Gastroesophageal sphincter (tissue), 4 donors: ENCODE results near the gene ANHX. TPM values are rescaled to one million over a fixed set of nuclear protein-coding genes. Genes with fewer than 3 reads are reported as not detected.

Source experiments
- ATAC-seq: fragments of 150-250 bp; one replicate; pipeline ENCODE4 v1.9.1; 2016; ENCODE audit warnings: mild to moderate bottlenecking, moderate library complexity
- H3K27ac ChIP-seq, 4 donors: fragments of 200-600 bp; sonication (generic) in 3 of 4; 1 replicate in 3 of 4; 2 replicates in 1 of 4; pipeline ENCODE4 v1.5.1; 2016 to 2019
- H3K27me3 ChIP-seq: fragments of 200-600 bp; sonication (generic); one replicate; pipeline ENCODE4 v1.5.1; 2019
- H3K36me3 ChIP-seq, 2 donors: fragments of 200-600 bp; sonication (generic); one replicate each; pipeline ENCODE4 v1.5.1; 2019; ENCODE audit warnings: control low read depth in 1 of 2
- H3K4me1 ChIP-seq, 3 donors: fragments of 200-600 bp; sonication (generic); 1 replicate in 2 of 3; 2 replicates in 1 of 3; pipeline ENCODE4 v1.5.1; 2016 to 2019; ENCODE audit warnings: control low read depth in 2 of 3
- H3K4me3 ChIP-seq, 2 donors: fragments of 200-600 bp; sonication (generic); one replicate each; pipeline ENCODE4 v1.5.1; 2019; ENCODE audit warnings: mild to moderate bottlenecking in 1 of 2, moderate library complexity in 1 of 2
- H3K9me3 ChIP-seq, 3 donors: fragments of 200-600 bp; sonication (generic); one replicate each; pipeline ENCODE4 v1.5.1; 2017 to 2019; ENCODE audit warnings: control low read depth in 2 of 3
- CTCF ChIP-seq, 4 experiments: fragments of 200-600 bp in 2 of 4; fragments of 450-650 bp in 2 of 4; sonication (generic) in 1 of 4; IDR thresholded peaks; one replicate each; pipeline ENCODE4 v1.5.1; 2017 to 2019; ENCODE audit warnings: antibody characterized with exemption in 4 of 4, mild to moderate bottlenecking in 2 of 4, moderate library complexity in 2 of 4
- EP300 ChIP-seq: sonication (generic); formaldehyde crosslinking; IDR thresholded peaks from one replicate; pipeline ENCODE4 v1.6.1; 2017; ENCODE audit warnings: antibody characterized with exemption, mild to moderate bottlenecking
- POLR2A ChIP-seq, 2 donors: fragments of 450-650 bp; IDR thresholded peaks; one replicate each; pipeline ENCODE4 v1.6.1; 2017; ENCODE audit warnings: antibody characterized with exemption in 2 of 2, mild to moderate bottlenecking in 2 of 2, moderate library complexity in 1 of 2
- POLR2AphosphoS5 ChIP-seq: sonication (generic); formaldehyde crosslinking; IDR thresholded peaks from one replicate; pipeline ENCODE4 v1.6.1; 2017; ENCODE audit warnings: antibody characterized with exemption
- WGBS, 2 donors: methylation state at CpG; one replicate each; pipeline ENCODE4 v1.1.5; 2018; ENCODE audit warnings: low coverage in 1 of 2; 5-methylcytosine and 5-hydroxymethylcytosine counted together
- total RNA-seq, 4 donors: library from RNA; depleted of rRNA; stranded (reverse); fragments of >200 nt; gene quantifications; one replicate each; pipeline ENCODE4 v1.1.0, GENCODE V29; 2016

ANHX gene
- total RNA-seq, 4 donors from 2014 or later = not detected

- Histone ChIP-seq H3K27me3 (peaks cover 48% of the 10 kb centered on the region), H3K4me1 (no peaks in the 10 kb centered on the region), H3K4me3 (no peak overlapping the region), H3K9me3 (peaks cover 0 to 31% (median 0%) of the 10 kb centered on the region in 3 donors), H3K27ac (no peak overlapping the region), H3K36me3 (no peaks in the 10 kb centered on the region)
- no peak for ATAC-seq
- WGBS, 2 donors = 88 to 100% methylated on average over 1 to 2 of the region's 12 CpGs
- TF ChIP-seq POLR2A (IDR thresholded peaks at IDR 0.05) (no peak), CTCF (IDR thresholded peaks at IDR 0.05) (no peak), POLR2AphosphoS5 (no peak), EP300 (no peak)
These were observed 879 bp upstream of the ANHX start for GRCh38 chr12:133236556-133236955.

- H3K36me3 ChIP-seq = no peaks in the 10 kb centered on the region
- peaks cover 46% of the 10 kb centered on the region for H3K27me3 ChIP-seq
- no peak overlapping the region for H3K27ac ChIP-seq
- peaks cover 0 to 35% (median 0%) of the 10 kb centered on the region in 3 donors for H3K9me3 ChIP-seq
- ATAC-seq = no peak
- TF ChIP-seq POLR2AphosphoS5 = no peak
- no peak for TF ChIP-seq CTCF (IDR thresholded peaks at IDR 0.05)
- no peak for TF ChIP-seq POLR2A (IDR thresholded peaks at IDR 0.05)
- TF ChIP-seq EP300 = no peak
- H3K4me3 ChIP-seq = no peak overlapping the region
- H3K4me1 ChIP-seq = no peaks in the 10 kb centered on the region
- 90% methylated on average over 2 of the region's 44 CpGs; no CpG with 5 or more reads in 1 of the 2 donors for WGBS, 2 donors
These were observed 467 bp upstream of the ANHX start for GRCh38 chr12:133236144-133236543.

GRCh38 chr12:133234971-133235370 is 706 bp downstream of the ANHX start:
- Histone ChIP-seq H3K9me3 (peaks cover 0 to 35% (median 0%) of the 10 kb centered on the region in 3 donors), H3K36me3 (no peaks in the 10 kb centered on the region), H3K4me1 (no peaks in the 10 kb centered on the region), H3K27ac (no peak overlapping the region), H3K4me3 (no peak overlapping the region), H3K27me3 (peaks cover 38% of the 10 kb centered on the region)
- no peak for ATAC-seq
- WGBS, 2 donors = no CpG with 5 or more reads among the region's 20 CpGs
- TF ChIP-seq POLR2AphosphoS5 (no peak), CTCF (IDR thresholded peaks at IDR 0.05) (no peak), EP300 (no peak), POLR2A (IDR thresholded peaks at IDR 0.05) (no peak)

- ATAC-seq = no peak
- Histone ChIP-seq H3K27ac (no peak overlapping the region), H3K27me3 (peaks cover 34% of the 10 kb centered on the region), H3K4me3 (no peak overlapping the region), H3K36me3 (no peaks in the 10 kb centered on the region), H3K9me3 (peaks cover 0 to 35% (median 0%) of the 10 kb centered on the region in 3 donors), H3K4me1 (no peaks in the 10 kb centered on the region)
- no peak for TF ChIP-seq CTCF (IDR thresholded peaks at IDR 0.05)
- no peak for TF ChIP-seq POLR2A (IDR thresholded peaks at IDR 0.05)
- WGBS, 2 donors = 40 to 85% methylated on average over 1 to 4 of the region's 18 CpGs
These were observed 1.6 kb downstream of the ANHX start for GRCh38 chr12:133233993-133234564.

- no peak for ATAC-seq
- WGBS, 2 donors = 85 to 96% methylated on average over 4 to 5 of the region's 6 CpGs
- H3K9me3 ChIP-seq = peaks cover 0 to 40% (median 0%) of the 10 kb centered on the region in 3 donors
- TF ChIP-seq POLR2A (IDR thresholded peaks at IDR 0.05) = no peak
- TF ChIP-seq POLR2AphosphoS5 = no peak
- TF ChIP-seq CTCF (IDR thresholded peaks at IDR 0.05) = no peak
- TF ChIP-seq EP300 = no peak
- H3K27ac ChIP-seq = no peak overlapping the region
- no peak overlapping the region for H3K4me3 ChIP-seq
- H3K4me1 ChIP-seq = no peaks in the 10 kb centered on the region
- H3K36me3 ChIP-seq = no peaks in the 10 kb centered on the region
- peaks cover 29% of the 10 kb centered on the region for H3K27me3 ChIP-seq
These were observed 2.7 kb downstream of the ANHX start for GRCh38 chr12:133233006-133233405.
